Measurements from ENCODE around the gene TMEM53.

Gene TMEM53

GRCh38 chr1:44628962-44629756 lies 45.1 kb downstream of the TMEM53 start:
- DNase-seq: no peak

- DNase-seq: no peak
Measured at GRCh38 chr1:44625348-44625747, 48.9 kb downstream of the TMEM53 start.

- no peak for DNase-seq
Measured at GRCh38 chr1:44624268-44624901, 49.9 kb downstream of the TMEM53 start.

GRCh38 chr1:44621841-44622286 lies 52.4 kb downstream of the TMEM53 start:
- no peak for DNase-seq

- DNase-seq: no peak
Measured at GRCh38 chr1:44620072-44620471, 54.2 kb downstream of the TMEM53 start.

- DNase-seq: no peak
Measured at GRCh38 chr1:44619261-44619900, 54.9 kb downstream of the TMEM53 start.

GRCh38 chr1:44617703-44618029 lies 56.6 kb downstream of the TMEM53 start:
- DNase-seq: no peak

GRCh38 chr1:44616991-44617702 lies 57.1 kb downstream of the TMEM53 start:
- DNase-seq: no peak

- DNase-seq: no peak
Measured at GRCh38 chr1:44616284-44616990, 57.8 kb downstream of the TMEM53 start.

- no peak for DNase-seq
Measured at GRCh38 chr1:44613941-44614340, 60.3 kb downstream of the TMEM53 start.

GRCh38 chr1:44611866-44612265 lies 62.4 kb downstream of the TMEM53 start:
- DNase-seq: no peak

GRCh38 chr1:44611419-44611818 lies 62.9 kb downstream of the TMEM53 start:
- no peak for DNase-seq

- DNase-seq: no peak
Measured at GRCh38 chr1:44610527-44611148, 63.6 kb downstream of the TMEM53 start.

- no peak for DNase-seq
Measured at GRCh38 chr1:44609768-44610526, 64.3 kb downstream of the TMEM53 start.

- no peak for DNase-seq
Measured at GRCh38 chr1:44609412-44609767, 64.9 kb downstream of the TMEM53 start.

GRCh38 chr1:44608141-44608540 lies 66.1 kb downstream of the TMEM53 start:
- no peak for DNase-seq

GRCh38 chr1:44606701-44607281 lies 67.5 kb downstream of the TMEM53 start:
- DNase-seq: no peak

GRCh38 chr1:44605914-44606615 lies 68.2 kb downstream of the TMEM53 start:
- no peak for DNase-seq

- DNase-seq: no peak
Measured at GRCh38 chr1:44604157-44604955, 69.9 kb downstream of the TMEM53 start.

- DNase-seq: no peak
Measured at GRCh38 chr1:44603718-44604117, 70.6 kb downstream of the TMEM53 start.
